GM18907 (cell line): Measurements from ENCODE around the gene MOV10L1.
"Not testable (repeated sequence)": the region's sequence is repeated elsewhere in the genome, so short reads cannot be mapped to it uniquely, and the experiment has no call there.

Experiments
- ATAC-seq: cut with Tn5 transposase; IDR thresholded peaks from one replicate; pipeline ENCODE4 v1.9.1; 2021; ENCODE audit warnings: mild to moderate bottlenecking, moderate library complexity; ENCODE audit not compliant: unreplicated experiment

Gene MOV10L1

GRCh38 chr22:50131894-50132293, 42.1 kb downstream of the MOV10L1 start:
- no peak for ATAC-seq

DNA sequence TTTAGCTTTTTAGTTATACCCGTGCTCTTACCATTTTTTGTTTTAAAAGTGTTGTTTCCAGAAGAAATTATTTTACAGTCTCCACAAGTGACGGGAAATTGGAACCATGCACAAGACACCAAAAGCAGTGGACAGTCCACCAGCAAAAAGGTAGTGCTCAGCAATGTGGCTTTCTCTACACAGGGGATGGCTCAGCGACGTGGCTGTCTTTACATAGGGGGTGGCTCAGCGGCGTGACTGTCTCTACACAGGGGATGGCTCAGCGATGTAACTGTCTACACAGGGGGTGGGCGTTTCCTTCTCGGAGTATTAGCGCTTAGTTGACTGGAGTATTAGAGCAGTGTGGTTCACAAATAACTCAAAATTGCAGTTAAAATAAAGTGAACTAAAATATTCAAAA, 44.7 kb downstream of the MOV10L1 start:
- ATAC-seq: no peak

DNA sequence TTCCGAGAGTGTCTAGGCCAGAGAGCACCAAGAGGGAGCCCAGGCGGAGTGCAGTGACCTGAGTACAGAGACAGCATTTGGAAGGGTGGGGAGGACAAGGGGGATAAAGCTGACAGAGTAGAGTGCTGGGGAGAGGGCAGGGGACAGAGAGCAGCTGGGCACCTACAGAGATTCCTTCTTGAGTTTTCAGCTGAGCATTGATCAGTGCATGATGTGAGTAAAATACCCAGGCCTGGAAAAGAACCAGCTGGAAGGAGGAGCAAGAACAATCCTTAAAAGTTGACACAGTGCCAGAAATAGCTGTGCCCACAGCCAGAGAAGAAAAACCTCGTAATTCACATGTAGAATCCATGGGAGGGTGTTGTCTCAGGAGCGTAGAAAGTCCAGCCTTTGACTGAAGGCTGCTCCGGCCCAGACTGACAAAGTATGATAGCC, 46.8 kb downstream of the MOV10L1 start:
- no peak for ATAC-seq

- not testable (repeated sequence) for ATAC-seq
Observed at GRCh38 chr22:50137277-50137676, 47.5 kb downstream of the MOV10L1 start.

GRCh38 chr22:50138041-50138440, 48.2 kb downstream of the MOV10L1 start:
- ATAC-seq: no peak

DNA sequence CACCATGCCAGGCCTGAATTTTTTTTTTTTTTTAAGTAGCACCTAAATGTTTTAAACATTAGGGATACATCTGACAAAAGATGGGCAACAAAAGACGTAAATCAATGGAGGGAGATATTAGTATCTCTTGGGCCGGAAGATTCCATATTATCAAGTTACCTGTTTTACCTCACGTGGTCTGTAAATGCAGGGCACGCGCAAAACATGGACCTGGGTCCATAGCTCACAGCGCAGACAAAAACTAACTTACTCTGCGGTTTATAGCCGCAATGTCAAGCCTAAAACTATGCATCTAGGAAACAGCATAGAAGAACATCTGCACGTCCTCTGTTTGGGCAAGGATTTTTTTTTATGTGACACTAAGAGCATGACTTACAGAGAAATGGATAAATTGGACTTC, 49.2 kb downstream of the MOV10L1 start:
- ATAC-seq: no peak

DNA sequence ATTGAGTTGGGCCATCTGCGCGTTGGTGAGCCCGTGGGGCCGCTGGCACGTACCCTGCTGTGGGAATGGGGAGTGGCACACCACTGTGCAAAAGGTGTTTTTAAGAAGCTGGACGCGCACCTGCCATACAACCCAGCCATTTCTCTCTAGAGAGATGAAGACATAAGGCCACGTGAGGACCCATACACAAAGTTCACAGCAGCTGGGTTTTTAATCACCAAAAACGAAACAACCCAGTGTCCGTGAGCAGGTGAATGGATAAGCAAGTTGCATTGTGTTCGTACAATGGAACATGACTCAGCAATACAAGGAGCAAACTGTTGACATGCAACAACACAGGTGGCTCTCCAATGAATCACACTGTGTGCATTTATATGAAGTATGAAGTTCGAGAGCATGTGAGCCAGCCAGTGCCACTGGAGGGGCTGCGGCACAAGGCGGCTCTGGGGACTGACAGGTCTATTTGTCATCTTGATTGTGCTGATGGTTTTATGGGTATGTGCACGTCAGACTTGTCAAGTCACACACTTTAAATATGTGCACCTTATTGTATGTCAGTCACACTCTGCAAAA, 50.1 kb downstream of the MOV10L1 start:
- ATAC-seq: no peak

GRCh38 chr22:50140615-50141014, 50.8 kb downstream of the MOV10L1 start:
- no peak for ATAC-seq

- ATAC-seq: no peak
Observed at GRCh38 chr22:50141462-50141861, 51.7 kb downstream of the MOV10L1 start.

GRCh38 chr22:50141891-50142363, 52.1 kb downstream of the MOV10L1 start:
- no peak for ATAC-seq

DNA sequence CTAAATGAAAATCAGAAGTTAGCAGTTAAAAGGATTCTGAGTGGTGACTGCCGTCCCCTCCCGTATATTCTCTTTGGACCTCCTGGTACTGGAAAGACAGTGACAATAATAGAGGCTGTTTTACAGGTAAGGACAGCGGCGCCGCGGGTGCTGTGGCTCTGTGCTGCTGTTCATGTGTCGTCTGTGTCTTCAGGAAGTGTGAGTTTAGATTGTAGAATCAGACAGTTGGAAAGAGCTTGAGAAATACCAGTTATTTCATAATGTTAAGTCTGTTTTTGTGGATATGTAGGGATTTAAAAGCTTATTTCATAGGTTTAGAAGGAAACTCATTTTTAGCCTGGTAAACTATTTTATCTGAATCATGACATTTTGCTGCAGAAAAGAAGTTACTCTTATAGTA, 53.3 kb downstream of the MOV10L1 start:
- ATAC-seq: no peak

GRCh38 chr22:50144005-50144614, 54.3 kb downstream of the MOV10L1 start:
- ATAC-seq: no peak

GRCh38 chr22:50145721-50146438, 56.1 kb downstream of the MOV10L1 start:
- no peak for ATAC-seq

DNA sequence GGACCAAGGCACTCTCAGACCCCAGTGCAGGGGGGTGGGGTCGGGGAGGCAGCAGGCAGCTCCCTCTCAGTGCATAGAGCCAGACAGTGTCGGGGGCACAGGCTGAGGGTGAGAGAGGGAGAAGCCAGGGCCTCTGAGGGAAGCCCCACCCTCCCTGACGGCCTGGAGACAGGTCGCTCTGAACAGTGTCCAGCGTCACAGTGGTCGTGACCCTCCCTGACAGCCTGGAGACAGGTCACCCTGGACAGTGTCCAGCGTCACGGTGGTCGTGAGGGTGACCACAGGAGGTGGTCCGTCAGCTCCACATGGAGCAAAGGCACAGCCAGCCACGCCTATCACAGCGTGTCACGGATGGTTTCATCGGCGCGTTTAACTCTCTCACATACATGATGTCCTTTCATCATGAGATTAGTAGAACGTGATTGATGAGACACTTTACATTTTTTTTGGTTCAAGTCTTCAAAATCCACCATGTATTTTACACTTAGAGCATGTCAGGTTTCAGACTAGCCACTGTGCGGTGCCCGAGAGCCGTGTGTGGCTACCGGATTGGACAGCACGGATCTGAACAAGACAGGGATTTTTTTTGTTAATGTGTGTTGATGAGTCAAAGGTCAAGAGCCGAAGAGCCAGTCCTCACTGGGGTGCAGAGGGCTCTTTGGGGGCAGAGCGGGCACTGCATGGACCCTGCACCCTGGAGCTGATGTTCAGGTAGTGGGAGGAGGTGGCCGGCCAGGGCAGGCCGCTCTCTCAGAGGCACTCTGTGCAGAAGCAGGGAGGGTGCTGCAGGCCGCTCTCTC, 56.8 kb downstream of the MOV10L1 start:
- ATAC-seq: no peak

DNA sequence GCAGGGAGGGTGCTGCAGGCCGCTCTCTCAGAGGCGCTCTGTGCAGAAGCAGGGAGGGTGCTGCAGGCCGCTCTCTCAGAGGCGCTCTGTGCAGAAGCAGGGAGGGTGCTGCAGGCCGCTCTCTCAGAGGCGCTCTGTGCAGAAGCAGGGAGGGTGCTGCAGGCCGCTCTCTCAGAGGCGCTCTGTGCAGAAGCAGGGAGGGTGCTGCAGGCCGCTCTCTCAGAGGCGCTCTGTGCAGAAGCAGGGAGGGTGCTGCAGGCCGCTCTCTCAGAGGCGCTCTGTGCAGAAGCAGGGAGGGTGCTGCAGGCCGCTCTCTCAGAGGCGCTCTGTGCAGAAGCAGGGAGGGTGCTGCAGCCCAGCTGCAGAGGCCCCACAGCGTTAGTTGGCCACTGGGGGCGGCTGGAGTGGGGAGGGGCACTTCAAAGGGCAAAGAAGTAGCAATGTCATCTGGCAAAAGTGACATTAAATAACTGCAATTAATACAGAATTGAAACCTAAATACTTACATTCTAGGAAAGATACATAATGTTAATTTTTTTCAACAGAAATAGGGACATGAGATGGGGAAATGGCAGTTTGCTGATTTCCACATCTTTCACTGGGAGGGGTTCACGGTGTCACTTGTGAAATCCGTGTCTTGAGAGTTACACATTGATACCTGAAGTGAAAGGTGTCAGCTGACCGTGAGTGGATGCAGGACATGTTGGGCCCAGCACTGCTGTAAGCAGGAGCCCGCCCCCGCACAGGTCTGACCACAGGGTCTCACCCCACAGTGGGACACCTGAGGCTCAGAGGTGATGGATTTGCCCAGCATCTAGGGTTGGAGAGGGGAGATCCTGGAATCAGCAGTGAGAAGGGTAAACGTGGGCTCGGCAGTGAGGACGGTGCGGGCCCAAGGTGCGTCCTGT, 57.7 kb downstream of the MOV10L1 start:
- ATAC-seq: not testable (repeated sequence)

DNA sequence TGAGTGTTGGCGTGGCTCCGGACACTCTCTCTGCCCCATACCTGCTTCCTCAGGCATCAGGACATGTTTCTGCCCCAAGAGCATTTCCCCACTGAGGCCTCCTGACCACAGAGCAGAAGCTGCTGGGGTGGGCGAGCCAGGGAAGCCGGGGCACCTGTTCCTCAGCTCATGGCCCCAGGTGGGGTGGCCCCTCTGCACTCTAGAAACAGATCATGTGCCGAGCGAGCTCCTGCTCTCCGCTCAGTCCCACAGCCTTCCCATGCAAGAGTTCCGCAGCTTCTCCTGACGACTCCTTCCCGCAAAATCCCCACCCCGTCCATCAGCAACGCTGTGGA, 58.3 kb downstream of the MOV10L1 start:
- no peak for ATAC-seq

- no peak for ATAC-seq
Observed at GRCh38 chr22:50148991-50149721, 59.4 kb downstream of the MOV10L1 start.

- no peak for ATAC-seq
Observed at GRCh38 chr22:50150161-50151129, 60.6 kb downstream of the MOV10L1 start.
